ENCODE measurements around the gene NPHS2.

Gene NPHS2

GRCh38 chr1:179575497-179576314 lies at the start of gene NPHS2:
Gene NPHS2 (minus strand): TSS chr1:179575948. CDS start chr1:179575864, 84 bp downstream.
- no peak within 1 kb of the TSS for H3K27ac ChIP-seq
- H3K4me3 ChIP-seq: no peak within 1 kb of the TSS

GRCh38 chr1:179612361-179612760 lies 36.6 kb upstream of the NPHS2 start:
- no peak overlapping the region for H3K27ac ChIP-seq
- no peak overlapping the region for H3K4me3 ChIP-seq

DNA sequence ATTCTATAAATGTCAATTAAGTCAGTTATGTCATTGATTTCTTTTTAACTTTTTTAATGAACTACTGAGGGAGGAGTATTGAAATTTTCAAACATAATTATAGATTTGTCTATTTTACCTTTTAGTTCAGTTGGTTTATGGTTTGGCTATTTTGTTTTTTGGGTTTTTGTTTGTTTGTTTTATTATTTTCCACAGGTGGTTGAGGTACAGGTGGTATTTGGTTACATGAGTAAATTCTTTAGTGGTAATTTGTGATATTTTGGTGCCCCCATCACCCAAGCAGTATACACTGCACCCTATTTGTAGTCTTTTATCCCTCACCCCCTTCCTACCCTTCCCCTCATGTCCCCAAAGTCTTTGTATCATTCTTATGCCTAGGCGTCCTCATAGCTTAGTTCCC lies 25.3 kb upstream of the NPHS2 start:
- Histone ChIP-seq H3K27ac (no peak overlapping the region), H3K4me3 (no peak overlapping the region)

DNA sequence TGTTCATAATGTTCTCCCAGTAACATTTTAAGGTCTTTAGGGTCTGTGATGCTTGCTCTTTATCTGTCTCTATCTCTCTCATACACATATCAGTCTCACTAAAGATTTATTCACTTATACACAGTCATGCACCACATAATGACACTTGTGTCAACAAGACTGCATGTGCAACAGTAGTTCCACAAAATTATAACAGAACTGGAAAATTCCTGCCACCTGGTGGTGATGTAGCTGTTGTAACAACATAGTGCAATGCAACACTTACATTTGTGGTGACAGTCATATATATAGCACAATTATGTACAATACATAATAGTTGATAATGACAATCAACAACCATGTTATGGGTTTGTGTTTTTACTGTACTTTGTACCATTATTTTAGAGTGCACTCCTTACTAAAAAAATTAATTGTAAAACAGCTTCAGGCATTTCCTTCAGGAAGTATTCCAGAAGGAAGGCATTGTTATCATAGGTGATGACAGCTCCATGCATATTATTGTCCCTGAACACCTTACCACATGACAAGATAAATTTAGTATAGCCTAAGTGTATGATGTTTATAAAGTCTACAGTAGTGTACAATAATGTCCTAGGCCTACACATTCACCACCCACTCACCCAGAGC lies 24.0 kb upstream of the NPHS2 start:
- H3K27ac ChIP-seq: no peak overlapping the region
- no peak overlapping the region for H3K4me3 ChIP-seq

DNA sequence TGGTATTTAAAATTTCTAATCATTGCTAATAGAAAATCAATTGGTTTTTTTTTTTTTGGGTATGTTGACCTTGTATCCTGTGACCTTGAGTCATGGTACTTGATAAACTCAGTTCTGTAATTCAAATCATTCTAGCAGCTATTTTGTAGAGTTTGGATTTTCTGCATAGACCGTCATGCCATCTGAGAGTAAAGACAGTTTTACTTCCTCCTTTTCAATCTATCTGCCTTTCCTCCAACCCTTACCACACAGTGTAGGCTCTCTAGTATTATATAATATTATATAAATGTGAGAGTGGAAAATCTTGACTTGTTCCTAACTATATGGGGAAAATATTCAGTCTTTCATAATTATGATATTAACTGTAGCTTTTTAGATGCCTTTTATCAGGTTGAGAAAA lies 22.9 kb upstream of the NPHS2 start:
- no peak overlapping the region for H3K4me3 ChIP-seq
- H3K27ac ChIP-seq: no peak overlapping the region

- Histone ChIP-seq H3K4me3 (peak within 1 kb of the TSS in 5 of 7 experiments; percentile 6 to 41 (median 17)), H3K27ac (no peak within 1 kb of the TSS)
Observed at GRCh38 chr1:179591592-179592580, 16.1 kb upstream of the NPHS2 start, which contains the start of gene TDRD5. Gene TDRD5 (plus strand): TSS chr1:179591832. CDS start chr1:179592616, 784 bp downstream.

GRCh38 chr1:179591253-179591591 lies 15.5 kb upstream of the NPHS2 start:
- Histone ChIP-seq H3K4me3 (peak overlapping the region in 5 of 7 experiments; percentile 6 to 41 (median 17)), H3K27ac (no peak overlapping the region)

- no peak overlapping the region for H3K27ac ChIP-seq
- H3K4me3 ChIP-seq: no peak overlapping the region
Observed at GRCh38 chr1:179590671-179591070, 14.9 kb upstream of the NPHS2 start.

DNA sequence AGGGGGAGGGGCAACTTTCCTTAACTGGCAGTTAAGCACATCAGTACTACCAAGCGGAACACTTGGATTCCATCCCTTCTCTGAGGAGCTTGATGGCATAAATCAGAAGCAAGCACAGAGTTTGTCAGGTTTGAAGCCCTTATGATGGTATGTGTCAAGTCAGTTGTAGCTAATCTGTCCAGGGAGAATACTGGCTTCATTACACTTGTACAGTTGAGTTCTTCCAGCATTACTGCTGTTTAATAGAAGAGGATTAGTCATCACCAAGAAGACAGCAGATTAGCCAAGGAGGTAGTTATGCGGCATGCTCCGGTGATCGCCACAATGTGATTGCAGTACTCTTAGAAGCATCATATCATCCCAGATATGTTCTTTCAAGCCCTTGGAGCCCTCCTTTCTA lies 13.8 kb upstream of the NPHS2 start:
- Histone ChIP-seq H3K4me3 (no peak overlapping the region), H3K27ac (no peak overlapping the region)

- Histone ChIP-seq H3K27ac (no peak overlapping the region), H3K4me3 (no peak overlapping the region)
Observed at GRCh38 chr1:179588425-179589024, 12.8 kb upstream of the NPHS2 start.

DNA sequence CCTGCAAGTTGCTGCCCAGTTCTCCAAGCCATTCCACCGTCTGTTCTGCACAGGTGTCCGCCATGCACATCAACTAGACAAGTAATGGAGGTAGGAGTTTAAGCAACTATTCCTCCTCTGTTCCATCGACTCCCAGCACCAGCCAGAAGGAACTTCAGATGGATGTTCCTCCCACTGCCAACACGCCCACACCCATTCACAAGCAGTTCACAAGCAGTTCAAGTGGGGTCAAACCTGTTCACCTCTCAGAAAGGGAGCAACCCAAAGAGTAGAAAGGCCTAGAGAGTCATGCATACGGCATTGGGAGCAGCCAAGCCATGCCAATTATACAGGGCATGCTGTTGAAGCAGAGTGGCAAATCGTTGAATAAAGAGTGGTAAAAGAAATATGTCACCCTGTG lies 11.6 kb upstream of the NPHS2 start:
- no peak overlapping the region for H3K4me3 ChIP-seq

GRCh38 chr1:179586107-179586823 lies 10.5 kb upstream of the NPHS2 start:
- peak overlapping the region in 13 of 21 experiments; percentile 9 to 85 (median 58) for H3K27ac ChIP-seq
- H3K4me3 ChIP-seq: peak overlapping the region in 6 of 7 experiments; percentile 7 to 38 (median 16)

More for the DNA sequence above, 11.6 kb upstream of the NPHS2 start:
- no peak overlapping the region for H3K27ac ChIP-seq

- H3K4me3 ChIP-seq: no peak overlapping the region
- no peak overlapping the region for H3K27ac ChIP-seq
Observed at GRCh38 chr1:179583771-179584320, 8.1 kb upstream of the NPHS2 start.

- Histone ChIP-seq H3K27ac (no peak overlapping the region), H3K4me3 (no peak overlapping the region)
Observed at GRCh38 chr1:179576509-179576908, 761 bp upstream of the NPHS2 start.

- H3K27ac ChIP-seq: no peak overlapping the region
- no peak overlapping the region for H3K4me3 ChIP-seq
Observed at GRCh38 chr1:179558078-179558477, 17.7 kb downstream of the NPHS2 start.

DNA sequence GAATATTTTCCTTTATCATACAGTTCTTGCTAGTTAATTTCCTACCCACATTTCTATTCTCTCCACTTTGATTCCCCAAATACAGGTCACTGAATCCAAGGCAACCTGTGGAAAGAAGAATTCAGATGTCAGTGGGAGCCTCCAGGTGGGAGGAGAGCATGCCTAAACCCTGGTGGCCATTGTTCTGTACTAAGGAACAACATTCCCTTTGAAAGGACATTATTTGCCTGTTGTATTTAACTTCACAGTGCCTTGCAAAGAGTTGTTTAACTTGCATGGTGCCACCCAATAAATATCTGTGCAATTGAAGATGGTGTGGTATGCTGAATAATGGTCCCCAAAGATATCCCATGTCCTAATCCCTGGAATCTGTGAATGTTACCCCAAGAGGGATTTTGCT lies 21.3 kb downstream of the NPHS2 start:
- Histone ChIP-seq H3K27ac (no peak overlapping the region), H3K4me3 (no peak overlapping the region)

DNA sequence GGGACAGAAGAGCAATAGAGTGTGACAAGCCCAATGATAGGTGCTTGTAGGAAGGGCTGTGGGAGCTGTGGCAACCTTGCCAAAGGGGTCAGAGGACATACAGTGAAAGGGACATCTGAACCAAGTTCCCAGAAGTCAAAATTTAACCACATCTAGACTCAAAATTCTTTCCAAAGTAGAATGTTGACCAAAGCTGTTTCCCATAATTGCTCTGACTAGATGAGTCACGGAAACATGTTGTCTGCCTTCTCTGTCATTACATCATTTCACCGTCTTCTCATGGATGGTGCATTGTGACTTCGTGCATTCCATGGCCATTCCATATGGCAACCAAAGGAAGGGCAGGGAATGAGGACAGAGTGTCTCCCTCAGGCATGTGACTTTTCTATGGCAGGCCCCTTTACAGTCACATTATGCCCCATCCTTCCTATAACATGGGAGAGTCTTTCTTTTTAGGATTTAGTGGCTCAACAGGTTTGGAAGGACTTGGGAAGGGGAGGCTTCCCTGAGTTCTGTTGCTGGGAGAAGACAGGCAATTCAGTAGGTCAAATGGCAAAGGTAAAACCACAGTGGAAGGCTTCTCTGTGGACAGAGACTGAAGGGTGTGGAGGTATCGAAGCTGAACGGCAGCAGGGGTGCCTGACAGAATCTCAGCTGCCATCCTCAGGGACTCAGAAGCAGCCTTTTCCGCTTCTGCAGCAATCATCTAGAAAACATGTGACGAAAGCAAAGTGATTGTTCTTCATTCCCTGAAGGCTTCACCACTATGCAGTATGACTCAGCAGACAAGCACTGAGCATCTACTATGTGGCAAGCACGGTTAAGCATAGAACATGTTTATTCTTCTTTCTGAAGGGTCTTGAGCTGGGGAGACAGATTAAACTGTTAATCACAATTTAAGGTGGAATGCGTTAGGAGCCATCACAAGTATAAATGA lies 24.7 kb downstream of the NPHS2 start:
- Histone ChIP-seq H3K4me3 (no peak overlapping the region), H3K27ac (peak overlapping the region in 2 of 21 experiments; percentile 52 to 54)

- Histone ChIP-seq H3K4me3 (no peak overlapping the region), H3K27ac (no peak overlapping the region)
Observed at GRCh38 chr1:179549368-179549700, 26.4 kb downstream of the NPHS2 start.
